ENCODE measurements around the gene BMP6. TPM values are rescaled to one million over a fixed set of nuclear protein-coding genes. Genes with fewer than 3 reads are reported as not detected.
A peak's percentile ranks its signal among the peaks of the same experiment; 100 is the strongest.

BMP6 gene
- total RNA-seq, 4 donors from 2014 or later, result 1.4 to 16.1 (median 6.0) TPM

GRCh38 chr6:7727086-7727945 lies 1.4 kb downstream of the BMP6 start:
- H3K4me1 ChIP-seq, result peaks cover 0 to 40% (median 16%) of the 10 kb centered on the region in 3 donors
- ATAC-seq, result no peak
- no peaks in the 10 kb centered on the region for H3K9me3 ChIP-seq
- TF ChIP-seq POLR2A (IDR thresholded peaks at IDR 0.05), result no peak
- TF ChIP-seq POLR2AphosphoS5 (IDR thresholded peaks at IDR 0.05), result no peak
- TF ChIP-seq CTCF (IDR thresholded peaks at IDR 0.05), result no peak
- no peak for TF ChIP-seq EP300 (IDR thresholded peaks at IDR 0.05)
- H3K36me3 ChIP-seq, result no peaks in the 10 kb centered on the region
- no CpG with 5 or more reads among the region's 97 CpGs for WGBS, 2 donors (ENCODE audit: low coverage in 1 of 2)
- H3K27me3 ChIP-seq, result peaks cover 98% of the 10 kb centered on the region
- H3K4me3 ChIP-seq, result peak overlapping the region; percentile 13 to 53
- peak overlapping the region in 1 of 4 donors; percentile 43 for H3K27ac ChIP-seq

GRCh38 chr6:7727946-7728854 lies 2.3 kb downstream of the BMP6 start:
- WGBS, 2 donors (ENCODE audit: low coverage in 1 of 2), result 0 to 4% methylated on average over 3 to 16 of the region's 45 CpGs
- peak overlapping the region; percentile 13 to 53 for H3K4me3 ChIP-seq
- H3K27me3 ChIP-seq, result peaks cover 100% of the 10 kb centered on the region
- no peaks in the 10 kb centered on the region for H3K36me3 ChIP-seq
- peaks cover 0 to 40% (median 16%) of the 10 kb centered on the region in 3 donors for H3K4me1 ChIP-seq
- no peak for TF ChIP-seq POLR2A (IDR thresholded peaks at IDR 0.05)
- no peak for TF ChIP-seq POLR2AphosphoS5 (IDR thresholded peaks at IDR 0.05)
- no peak for TF ChIP-seq EP300 (IDR thresholded peaks at IDR 0.05)
- TF ChIP-seq CTCF (IDR thresholded peaks at IDR 0.05), result no peak
- no peak for ATAC-seq
- H3K27ac ChIP-seq, result peak overlapping the region in 2 of 4 donors; percentile 11 to 43
- H3K9me3 ChIP-seq, result no peaks in the 10 kb centered on the region

- H3K4me1 ChIP-seq, result peaks cover 0 to 40% (median 16%) of the 10 kb centered on the region in 3 donors
- H3K9me3 ChIP-seq, result no peaks in the 10 kb centered on the region
- H3K27me3 ChIP-seq, result peaks cover 100% of the 10 kb centered on the region
- H3K27ac ChIP-seq, result peak overlapping the region in 1 of 4 donors; percentile 11
- ATAC-seq, result no peak
- H3K36me3 ChIP-seq, result no peaks in the 10 kb centered on the region
- no peak for TF ChIP-seq POLR2A (IDR thresholded peaks at IDR 0.05)
- no peak for TF ChIP-seq CTCF (IDR thresholded peaks at IDR 0.05)
- no peak for TF ChIP-seq EP300 (IDR thresholded peaks at IDR 0.05)
- no peak for TF ChIP-seq POLR2AphosphoS5 (IDR thresholded peaks at IDR 0.05)
- H3K4me3 ChIP-seq, result peak overlapping the region in 1 of 2 donors; percentile 53
- WGBS, 2 donors (ENCODE audit: low coverage in 1 of 2), result 23 to 34% methylated on average over 4 to 9 of the region's 14 CpGs
These were observed 3.1 kb downstream of the BMP6 start for GRCh38 chr6:7728855-7729590.

GRCh38 chr6:7730001-7730783 lies 4.3 kb downstream of the BMP6 start:
- no peaks in the 10 kb centered on the region for H3K36me3 ChIP-seq
- WGBS, 2 donors (ENCODE audit: low coverage in 1 of 2), result 88 to 100% methylated on average over 3 to 4 of the region's 5 CpGs
- H3K4me1 ChIP-seq, result peaks cover 0 to 40% (median 16%) of the 10 kb centered on the region in 3 donors
- H3K27me3 ChIP-seq, result peaks cover 100% of the 10 kb centered on the region
- H3K27ac ChIP-seq, result no peak overlapping the region
- no peak for ATAC-seq
- no peaks in the 10 kb centered on the region for H3K9me3 ChIP-seq
- no peak overlapping the region for H3K4me3 ChIP-seq
- TF ChIP-seq POLR2A (IDR thresholded peaks at IDR 0.05) (no peak), CTCF (IDR thresholded peaks at IDR 0.05) (no peak), EP300 (IDR thresholded peaks at IDR 0.05) (no peak), POLR2AphosphoS5 (IDR thresholded peaks at IDR 0.05) (no peak)
